ENCODE measurements around the gene CD69. TPM values are rescaled to one million over a fixed set of nuclear protein-coding genes. Genes with fewer than 3 reads are reported as not detected.

Gene CD69
- total RNA-seq: 0.24 TPM
- long read RNA-seq: 0 reads

GRCh38 chr12:9760699-9761418 is at the start of gene CD69:
CD69 (minus strand) TSS chr12:9760901; CDS start chr12:9760820, 81 bp downstream.
- no peak for DNase-seq (ENCODE audit: low spot score)
- intact Hi-C loops (cut with DNase I): no loop called here

- intact Hi-C loops (cut with DNase I): loop anchor here (5.0 kb wide), 1 partner anchor 117 kb away; no protein-coding TSS in a partner anchor
- DNase-seq (ENCODE audit: low spot score): no peak
Measured at GRCh38 chr12:9809866-9810265, 49.2 kb upstream of the CD69 start.

GRCh38 chr12:9809338-9809737 is 48.6 kb upstream of the CD69 start:
- DNase-seq (ENCODE audit: low spot score): no peak
- intact Hi-C loops (cut with DNase I): no loop called here

GRCh38 chr12:9808504-9808903 is 47.8 kb upstream of the CD69 start:
- intact Hi-C loops (cut with DNase I): no loop called here
- no peak for DNase-seq (ENCODE audit: low spot score)

GRCh38 chr12:9806714-9807113 is 46.0 kb upstream of the CD69 start:
- intact Hi-C loops (cut with DNase I): no loop called here
- DNase-seq (ENCODE audit: low spot score): no peak

GRCh38 chr12:9805883-9806282 is 45.2 kb upstream of the CD69 start:
- no peak for DNase-seq (ENCODE audit: low spot score)
- intact Hi-C loops (cut with DNase I): no loop called here

- intact Hi-C loops (cut with DNase I): no loop called here
- no peak for DNase-seq (ENCODE audit: low spot score)
Measured at GRCh38 chr12:9799961-9800360, 39.3 kb upstream of the CD69 start.

GRCh38 chr12:9797722-9798619 is 37.3 kb upstream of the CD69 start:
- intact Hi-C loops (cut with DNase I): no loop called here
- DNase-seq (ENCODE audit: low spot score): no peak

- intact Hi-C loops (cut with DNase I): no loop called here
- DNase-seq (ENCODE audit: low spot score): no peak
Measured at GRCh38 chr12:9796971-9797370, 36.3 kb upstream of the CD69 start.

- no peak for DNase-seq (ENCODE audit: low spot score)
- intact Hi-C loops (cut with DNase I): no loop called here
Measured at GRCh38 chr12:9796346-9796745, 35.6 kb upstream of the CD69 start.

- DNase-seq (ENCODE audit: low spot score): no peak
- intact Hi-C loops (cut with DNase I): no loop called here
Measured at GRCh38 chr12:9795945-9796344, 35.2 kb upstream of the CD69 start.

- DNase-seq (ENCODE audit: low spot score): no peak
- intact Hi-C loops (cut with DNase I): no loop called here
Measured at GRCh38 chr12:9794484-9795093, 33.9 kb upstream of the CD69 start.

GRCh38 chr12:9793779-9794395 is 33.2 kb upstream of the CD69 start:
- intact Hi-C loops (cut with DNase I): no loop called here
- no peak for DNase-seq (ENCODE audit: low spot score)

GRCh38 chr12:9792961-9793617 is 32.4 kb upstream of the CD69 start:
- intact Hi-C loops (cut with DNase I): no loop called here
- no peak for DNase-seq (ENCODE audit: low spot score)

- DNase-seq (ENCODE audit: low spot score): no peak
- intact Hi-C loops (cut with DNase I): no loop called here
Measured at GRCh38 chr12:9792185-9792900, 31.6 kb upstream of the CD69 start.

- intact Hi-C loops (cut with DNase I): no loop called here
- no peak for DNase-seq (ENCODE audit: low spot score)
Measured at GRCh38 chr12:9786726-9787717, 26.3 kb upstream of the CD69 start.

- no peak for DNase-seq (ENCODE audit: low spot score)
- intact Hi-C loops (cut with DNase I): no loop called here
Measured at GRCh38 chr12:9784816-9785215, 24.1 kb upstream of the CD69 start.

GRCh38 chr12:9784326-9784725 is 23.6 kb upstream of the CD69 start:
- intact Hi-C loops (cut with DNase I): no loop called here
- DNase-seq (ENCODE audit: low spot score): no peak

Data from cardiac septum (tissue), 1 donor.